ENCODE data around the gene WTIP.

The WTIP gene

GRCh38 chr19:34480971-34481841 is at the start of gene WTIP:
Gene WTIP, plus strand, starts transcription at chr19:34481758. Its CDS starts 217 bp downstream, at chr19:34481975.
- TF ChIP-seq BACH2 (CRISPR knock-in tag; IDR thresholded peaks at IDR 0.05; ENCODE audit: borderline replicate concordance): no peak
- no peak for TF ChIP-seq GLIS3 (CRISPR knock-in tag; IDR thresholded peaks at IDR 0.05)
- ATAC-seq: peak; percentile 85

- TF ChIP-seq SNAI2 (CRISPR knock-in tag; IDR thresholded peaks at IDR 0.05) (no peak), ISL1 (CRISPR knock-in tag; IDR thresholded peaks at IDR 0.05) (no peak), ZNF70 (CRISPR knock-in tag; IDR thresholded peaks at IDR 0.05) (no peak), POU6F1 (CRISPR knock-in tag; IDR thresholded peaks at IDR 0.05; ENCODE audit: borderline replicate concordance, low read depth) (no peak), CSDC2 (CRISPR knock-in tag; IDR thresholded peaks at IDR 0.05) (no peak), PPARA (CRISPR knock-in tag; IDR thresholded peaks at IDR 0.05; ENCODE audit: borderline replicate concordance) (no peak), RARB (CRISPR knock-in tag; IDR thresholded peaks at IDR 0.05) (no peak), TCF4 (CRISPR knock-in tag; IDR thresholded peaks at IDR 0.05; ENCODE audit: borderline replicate concordance) (no peak), ARNTL (CRISPR knock-in tag; IDR thresholded peaks at IDR 0.05; ENCODE audit: borderline replicate concordance, low read depth) (no peak), CSRNP3 (CRISPR knock-in tag; IDR thresholded peaks at IDR 0.05) (no peak)
- ATAC-seq: no peak
Observed at GRCh38 chr19:34432797-34433196, 48.8 kb upstream of the WTIP start.

GRCh38 chr19:34436716-34437115 is 44.8 kb upstream of the WTIP start:
- ATAC-seq: no peak

More at GRCh38 chr19:34436716-34437115, 44.8 kb upstream of the WTIP start:
- TF ChIP-seq OSR1 (CRISPR knock-in tag; IDR thresholded peaks at IDR 0.05) (no peak), PATZ1 (CRISPR knock-in tag; IDR thresholded peaks at IDR 0.05; ENCODE audit: borderline replicate concordance) (no peak), PPARA (CRISPR knock-in tag; IDR thresholded peaks at IDR 0.05; ENCODE audit: borderline replicate concordance) (no peak), ZNF8 (CRISPR knock-in tag; IDR thresholded peaks at IDR 0.05) (no peak), GLIS3 (CRISPR knock-in tag; IDR thresholded peaks at IDR 0.05) (no peak), RARB (CRISPR knock-in tag; IDR thresholded peaks at IDR 0.05) (no peak), ZC3H10 (CRISPR knock-in tag; IDR thresholded peaks at IDR 0.05) (no peak), SNAI2 (CRISPR knock-in tag; IDR thresholded peaks at IDR 0.05) (no peak), BACH2 (CRISPR knock-in tag; IDR thresholded peaks at IDR 0.05; ENCODE audit: borderline replicate concordance) (no peak), POU6F1 (CRISPR knock-in tag; IDR thresholded peaks at IDR 0.05; ENCODE audit: borderline replicate concordance, low read depth) (no peak), ARNTL (CRISPR knock-in tag; IDR thresholded peaks at IDR 0.05; ENCODE audit: borderline replicate concordance, low read depth) (no peak), ISL1 (CRISPR knock-in tag; IDR thresholded peaks at IDR 0.05) (no peak), CREB5 (CRISPR knock-in tag; IDR thresholded peaks at IDR 0.05; ENCODE audit: low read depth) (no peak)

Measured in SK-N-SH treated with all-trans-retinoic acid at 6 μM for 48 hours (cell line).